GM21381 (cell line): ENCODE measurements around the gene SBF2.
"Not testable (repeated sequence)": the region's sequence is repeated elsewhere in the genome, so short reads cannot be mapped to it uniquely, and the experiment has no call there.

Source experiments
- ATAC-seq: cut with Tn5 transposase; IDR thresholded peaks from one replicate; pipeline ENCODE4 v1.9.1; 2021; ENCODE audit warnings: mild to moderate bottlenecking, moderate library complexity; ENCODE audit not compliant: unreplicated experiment

Gene SBF2

GRCh38 chr11:9969068-9969467 is 325.0 kb downstream of the SBF2 start:
- no peak for ATAC-seq

GRCh38 chr11:9962722-9963121 is 331.3 kb downstream of the SBF2 start:
- ATAC-seq, result peak; percentile 96

GRCh38 chr11:9957072-9957471 is 336.9 kb downstream of the SBF2 start:
- ATAC-seq, result no peak

DNA sequence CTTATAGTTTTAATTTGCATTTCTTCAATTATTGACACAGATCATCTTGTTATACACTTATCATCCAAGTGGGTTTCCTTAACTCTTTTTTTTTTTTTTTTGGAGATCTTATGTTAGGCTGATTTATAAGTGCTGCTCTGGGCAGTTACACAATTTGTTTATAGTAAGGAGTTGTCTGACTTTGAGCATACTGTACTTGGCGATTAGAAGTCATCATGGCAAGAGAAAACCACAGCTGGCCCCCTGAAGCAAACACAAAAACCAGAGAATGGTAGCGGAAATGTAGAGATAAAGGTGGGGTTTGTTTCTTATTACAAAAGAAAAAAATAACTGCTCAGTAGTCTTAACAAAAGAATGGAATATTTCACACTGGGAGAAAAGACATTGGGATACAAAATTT is 337.5 kb downstream of the SBF2 start:
- ATAC-seq, result no peak

DNA sequence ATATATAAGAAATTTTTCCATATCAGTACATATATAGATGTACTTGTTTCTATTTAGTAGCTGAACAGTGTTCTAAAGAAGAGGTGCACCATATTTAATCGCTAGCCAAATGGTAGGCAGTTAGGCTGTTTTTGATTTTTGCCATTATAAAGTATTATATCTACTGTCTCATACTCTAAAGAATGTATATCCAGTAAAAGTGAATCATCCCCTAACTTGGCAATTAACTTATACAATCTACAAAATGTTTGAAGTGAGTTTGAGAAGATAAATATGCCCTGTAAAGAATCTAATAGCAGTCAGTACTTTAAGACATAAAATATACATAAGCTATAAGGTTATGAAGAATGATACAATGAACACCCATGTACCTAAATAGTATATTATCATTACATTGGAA is 338.6 kb downstream of the SBF2 start:
- ATAC-seq, result no peak

- ATAC-seq, result no peak
Observed at GRCh38 chr11:9953994-9954626, 339.9 kb downstream of the SBF2 start.

DNA sequence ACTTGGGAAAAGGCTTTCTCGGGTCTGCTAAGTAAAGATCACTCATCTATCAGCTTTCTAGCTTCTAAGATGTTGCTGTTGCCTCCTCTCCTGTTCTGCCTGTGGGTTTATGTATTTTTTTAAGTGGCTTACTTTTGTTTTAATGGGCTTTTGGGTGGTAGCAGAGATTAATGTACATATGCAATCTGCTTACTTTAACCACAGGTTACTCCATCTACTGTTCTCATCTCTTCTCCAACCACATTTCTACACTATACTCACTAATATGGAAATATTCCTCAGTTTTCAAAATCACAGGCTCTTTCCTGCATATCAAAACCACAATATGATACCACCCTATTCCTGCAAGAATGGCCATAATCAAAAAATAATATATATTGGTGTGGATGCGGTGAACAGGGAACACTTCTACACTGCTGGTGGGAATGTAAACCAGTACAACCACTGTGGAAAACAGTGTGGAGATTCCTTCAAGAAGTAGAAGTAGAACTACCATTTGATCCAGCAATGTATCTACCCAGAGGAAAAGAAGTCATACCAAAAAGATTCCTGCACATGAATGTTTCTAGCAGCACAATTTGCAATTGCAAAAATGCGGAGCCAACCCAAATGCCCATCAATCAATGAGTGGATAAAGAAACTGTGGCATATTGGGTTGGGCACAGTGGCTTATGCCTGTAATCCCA is 341.4 kb downstream of the SBF2 start:
- no peak for ATAC-seq

GRCh38 chr11:9951807-9952206 is 342.2 kb downstream of the SBF2 start:
- no peak for ATAC-seq

- no peak for ATAC-seq
Observed at GRCh38 chr11:9950462-9950861, 343.6 kb downstream of the SBF2 start.

DNA sequence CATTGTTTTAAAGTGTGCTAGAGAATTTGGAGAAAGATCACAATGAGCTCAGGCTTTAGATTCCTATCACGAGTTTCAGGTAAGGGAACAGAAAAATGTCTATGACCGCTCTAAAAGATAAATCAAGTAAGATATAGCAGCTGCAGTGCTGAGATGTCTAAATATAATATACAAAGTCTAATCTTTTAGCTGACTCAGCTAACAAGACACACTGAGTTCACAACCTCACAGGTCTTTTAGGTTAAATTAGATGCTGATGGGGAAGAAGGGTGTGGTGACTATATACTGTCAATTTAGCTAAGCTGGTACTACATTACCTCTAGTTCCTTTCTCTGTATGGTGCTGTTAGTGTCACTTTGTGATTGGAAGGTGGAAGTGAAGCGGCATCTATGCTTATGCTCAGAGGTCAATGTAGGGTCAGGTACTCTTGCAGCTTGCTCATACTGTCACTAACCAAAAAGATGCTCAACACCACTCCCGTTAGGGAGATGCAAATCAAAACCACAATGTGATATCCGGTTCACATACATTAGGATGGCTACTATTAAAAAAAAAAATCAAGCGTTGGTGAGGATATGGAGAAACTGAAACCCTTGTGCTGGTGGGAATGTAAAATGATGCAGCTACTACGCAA is 346.7 kb downstream of the SBF2 start:
- no peak for ATAC-seq

DNA sequence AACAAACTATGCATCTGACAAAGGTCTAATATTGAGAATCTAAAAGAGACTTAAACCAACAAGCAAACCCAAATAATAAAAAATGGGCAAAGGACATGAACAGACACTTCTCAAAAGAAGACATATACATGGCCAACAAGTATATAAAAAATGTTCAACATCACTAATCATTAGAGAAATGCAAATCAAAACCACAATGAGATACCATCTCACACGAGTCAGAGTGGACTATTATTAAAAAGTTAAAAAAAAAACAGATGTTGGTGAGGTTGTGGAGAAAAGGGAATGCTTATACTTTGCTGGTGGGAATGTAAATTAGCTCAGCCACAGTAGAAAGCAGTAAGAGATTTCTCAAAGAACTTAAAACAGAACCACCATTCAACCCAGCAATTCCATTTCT is 348.3 kb downstream of the SBF2 start:
- ATAC-seq, result not testable (repeated sequence)

GRCh38 chr11:9943386-9944110 is 350.5 kb downstream of the SBF2 start:
- no peak for ATAC-seq

DNA sequence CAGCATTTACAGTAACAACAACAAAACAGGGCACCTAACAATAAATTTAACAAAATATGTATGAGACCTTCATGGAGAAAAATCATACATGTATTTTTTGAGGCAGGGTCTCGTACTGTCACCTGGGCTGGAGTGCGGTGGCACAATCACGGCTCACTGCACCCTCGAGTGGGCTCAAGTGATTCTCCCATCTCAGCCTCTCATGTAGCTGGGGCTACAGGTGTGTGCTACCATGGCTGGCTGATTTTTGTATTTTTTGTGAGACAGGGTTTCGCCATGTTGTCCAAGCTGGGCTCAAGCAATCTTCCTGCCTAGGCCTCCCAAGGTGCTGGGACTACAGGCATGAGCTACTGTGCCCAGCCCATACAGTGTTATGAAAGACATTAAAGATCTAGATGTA is 352.0 kb downstream of the SBF2 start:
- no peak for ATAC-seq

- not testable (repeated sequence) for ATAC-seq
Observed at GRCh38 chr11:9939150-9939549, 354.9 kb downstream of the SBF2 start.

GRCh38 chr11:9936754-9937153 is 357.3 kb downstream of the SBF2 start:
- ATAC-seq, result no peak

DNA sequence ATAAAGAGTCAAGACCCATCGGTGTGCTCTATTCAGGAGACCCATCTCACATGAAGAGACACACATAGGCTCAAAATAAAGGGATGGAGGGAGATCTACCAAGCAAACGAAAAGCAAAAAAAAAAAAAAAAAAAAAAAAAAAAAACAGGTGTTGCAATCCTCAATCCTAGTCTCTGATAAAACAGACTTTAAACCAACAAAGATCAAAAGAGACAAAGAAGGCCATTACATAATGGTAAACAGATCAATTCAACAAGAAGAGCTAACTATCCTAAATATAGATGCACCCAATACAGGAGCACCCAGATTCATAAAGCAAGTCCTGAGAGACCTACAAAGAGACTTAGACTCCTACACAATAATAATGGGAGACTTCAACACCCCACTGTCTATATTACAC is 361.2 kb downstream of the SBF2 start:
- ATAC-seq, result not testable (repeated sequence)

DNA sequence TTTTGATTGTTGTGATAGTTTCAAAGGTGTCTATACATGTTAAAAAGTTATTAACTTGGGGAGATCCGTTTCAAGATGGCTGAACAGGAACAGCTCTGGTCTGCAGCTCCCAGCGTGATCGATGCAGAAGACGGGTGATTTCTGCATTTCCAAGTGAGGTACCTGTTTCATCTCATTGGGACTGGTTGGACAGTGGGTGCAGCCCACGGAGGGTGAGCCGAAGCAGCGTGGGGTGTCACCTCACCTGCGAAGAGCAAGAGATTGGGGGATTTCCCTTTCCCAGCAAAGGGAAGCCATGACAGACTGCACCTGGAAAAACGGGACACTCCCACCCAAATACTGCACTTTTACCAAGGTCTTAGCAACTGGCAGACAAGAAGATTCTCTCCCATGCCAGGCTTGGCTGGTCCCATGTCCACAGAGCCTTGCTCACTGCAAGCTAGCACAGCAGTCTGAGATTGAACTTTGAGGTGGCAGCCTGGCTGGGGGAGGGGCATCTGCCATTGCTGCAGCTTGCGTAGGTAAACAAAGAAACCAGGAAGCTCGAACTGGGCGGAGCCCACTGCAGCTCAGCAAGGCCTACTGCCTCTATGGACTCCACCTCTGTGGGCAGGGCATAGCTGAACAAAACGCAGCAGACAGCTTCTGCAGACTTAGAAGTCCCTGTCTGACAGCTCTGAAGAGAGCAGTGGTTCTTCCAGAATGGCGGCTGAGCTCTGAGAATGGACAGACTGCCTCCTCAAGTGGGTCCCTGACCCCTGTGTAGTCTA is 363.3 kb downstream of the SBF2 start:
- ATAC-seq, result not testable (repeated sequence)

- no peak for ATAC-seq
Observed at GRCh38 chr11:9927670-9928069, 366.3 kb downstream of the SBF2 start.

DNA sequence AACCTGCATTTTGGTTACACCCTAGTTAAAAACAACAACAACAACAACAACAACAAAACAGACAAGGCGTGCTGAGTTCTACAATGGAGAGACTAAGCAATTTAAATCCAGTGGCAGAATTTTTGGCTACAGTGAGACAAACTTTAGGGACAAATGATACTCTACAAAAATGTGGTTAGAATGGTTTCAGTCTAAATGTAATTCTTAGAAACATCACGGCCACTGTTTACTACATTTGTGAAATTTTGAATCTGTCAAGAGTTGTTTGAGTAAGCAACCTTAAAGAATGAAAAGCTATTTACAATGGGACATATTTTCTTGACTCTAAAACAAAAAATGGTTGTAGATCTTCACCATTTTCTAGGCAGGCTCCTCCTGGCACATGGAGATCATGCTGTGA is 370.7 kb downstream of the SBF2 start:
- ATAC-seq, result no peak

- ATAC-seq, result no peak
Observed at GRCh38 chr11:9922806-9923205, 371.2 kb downstream of the SBF2 start.

- no peak for ATAC-seq
Observed at GRCh38 chr11:9916480-9916879, 377.5 kb downstream of the SBF2 start.
